Fibroblast of lung (primary cell): ENCODE results near the gene SCD5. TPM values are rescaled to one million over a fixed set of nuclear protein-coding genes. Genes with fewer than 3 reads are reported as not detected.

ENCODE experiments used
- DNase-seq, 2 donors: peaks; one replicate each; pipeline versions ENCODE4 v3.0.0 to v3.0.0-alpha.2; 2010; ENCODE audit warnings: low read depth in 2 of 2
- H2AFZ ChIP-seq: 2 replicates; pipeline ENCODE4 v1.5.1; 2012; ENCODE audit warnings: low read length, control low read depth, inconsistent platforms
- H3K27ac ChIP-seq: 2 replicates; pipeline ENCODE4 v1.5.1; 2011; ENCODE audit warnings: low read length, control low read depth; ENCODE audit not compliant: insufficient read depth
- H3K27me3 ChIP-seq: 2 replicates; pipeline ENCODE4 v1.5.1; 2011; ENCODE audit warnings: mild to moderate bottlenecking, low read length; ENCODE audit not compliant: control insufficient read depth, insufficient read depth
- H3K36me3 ChIP-seq: 2 replicates; pipeline ENCODE4 v1.5.1; 2011; ENCODE audit warnings: low read length; ENCODE audit not compliant: control insufficient read depth, insufficient read depth
- H3K4me1 ChIP-seq: 2 replicates; pipeline ENCODE4 v1.5.1; 2011; ENCODE audit warnings: low read length; ENCODE audit not compliant: control insufficient read depth, insufficient read depth; ENCODE audit errors: extremely low read depth
- H3K4me2 ChIP-seq: 2 replicates; pipeline ENCODE4 v1.5.1; 2011; ENCODE audit warnings: low read length, control low read depth; ENCODE audit not compliant: insufficient read depth; ENCODE audit errors: extremely low read depth
- H3K4me3 ChIP-seq, 4 experiments: fragments of 200-600 bp in 1 of 4; sonication (generic) in 1 of 4; replicated peaks in 1 of 4; 2 replicates each; pipeline ENCODE4 v1.5.1; 2011 to 2016; ENCODE audit warnings: low read length in 4 of 4, low read depth in 3 of 4, mild to moderate bottlenecking in 3 of 4, control low read depth in 2 of 4, inconsistent platforms in 1 of 4, mixed read lengths in 1 of 4; ENCODE audit not compliant: insufficient read depth in 1 of 4; ENCODE audit errors: control extremely low read depth in 1 of 4
- H3K79me2 ChIP-seq: 2 replicates; pipeline ENCODE4 v1.5.1; 2012; ENCODE audit warnings: mild to moderate bottlenecking, low read length, inconsistent platforms; ENCODE audit not compliant: control insufficient read depth, insufficient read depth
- H3K9ac ChIP-seq: 2 replicates; pipeline ENCODE4 v1.5.1; 2011; ENCODE audit warnings: mild to moderate bottlenecking, low read length, control low read depth; ENCODE audit not compliant: insufficient read depth
- H3K9me3 ChIP-seq: 2 replicates; pipeline ENCODE4 v1.5.1; 2012; ENCODE audit warnings: low read depth, low read length; ENCODE audit not compliant: control insufficient read depth, insufficient read depth
- H4K20me1 ChIP-seq: 2 replicates; pipeline ENCODE4 v1.5.1; 2011; ENCODE audit warnings: low read length; ENCODE audit not compliant: control insufficient read depth, insufficient read depth; ENCODE audit errors: extremely low read depth
- CTCF ChIP-seq, 2 donors: IDR thresholded peaks in 1 of 2; conservative IDR thresholded peaks in 1 of 2; 1 replicate in 1 of 2; 2 replicates in 1 of 2; pipeline ENCODE4 v1.5.1; 2011 to 2012; ENCODE audit warnings: low read length in 2 of 2, control low read depth in 1 of 2, inconsistent platforms in 1 of 2, low read depth in 1 of 2, mild to moderate bottlenecking in 1 of 2
- EZH2 ChIP-seq: IDR thresholded peaks from 2 replicates; pipeline ENCODE4 v1.5.1; 2012; ENCODE audit warnings: low read length, control low read depth, mild to moderate bottlenecking; ENCODE audit errors: missing control alignments
- polyA plus RNA-seq, 2 donors: library from polyadenylated mRNA; depleted of rRNA in 1 of 2; stranded (reverse) in 1 of 2; unstranded in 1 of 2; fragments of >200 nt; gene quantifications; 2 replicates each; pipeline ENCODE4 v1.2.1, GENCODE V29; 2011 to 2012; ENCODE audit warnings: missing spikeins in 1 of 2
- total RNA-seq: library from RNA; depleted of rRNA; stranded (reverse); fragments of >200 nt; gene quantifications from 2 replicates; pipeline ENCODE4 v1.2.1, GENCODE V29; 2014

SCD5 gene
- total and polyA plus RNA-seq, 2 donors (not counting 1 experiment from before 2014, with no cell fraction given), result 4.9 to 11.4 TPM

GRCh38 chr4:82780170-82780751, 18.3 kb downstream of the SCD5 start:
- no peaks in the 10 kb centered on the region for H3K36me3 ChIP-seq
- no peaks in the 10 kb centered on the region for H3K9me3 ChIP-seq
- no peak overlapping the region for H2AFZ ChIP-seq
- no peaks in the 10 kb centered on the region for H4K20me1 ChIP-seq
- H3K27me3 ChIP-seq, result no peaks in the 10 kb centered on the region
- no peak overlapping the region for H3K4me3 ChIP-seq
- no peak overlapping the region for H3K27ac ChIP-seq
- no peaks in the 10 kb centered on the region for H3K79me2 ChIP-seq
- no peak for DNase-seq
- no peak overlapping the region for H3K9ac ChIP-seq
- TF ChIP-seq CTCF (conservative IDR thresholded peaks at IDR 0.05 in 1 of 2, IDR thresholded peaks at IDR 0.05 in 1 of 2; ENCODE audit: low read depth in 1 of 2, low read length in 2 of 2) (no peak), EZH2 (no peak)
- H3K4me2 ChIP-seq, result no peak overlapping the region
- H3K4me1 ChIP-seq, result peaks cover 4% of the 10 kb centered on the region

- no peaks in the 10 kb centered on the region for H3K79me2 ChIP-seq
- peak in 1 of 2 donors; percentile 75 for DNase-seq
Observed at GRCh38 chr4:82779032-82779431, 19.6 kb downstream of the SCD5 start.

GRCh38 chr4:82777857-82778525, 20.6 kb downstream of the SCD5 start:
- no peak for TF ChIP-seq EZH2
- TF ChIP-seq CTCF (conservative IDR thresholded peaks at IDR 0.05 in 1 of 2, IDR thresholded peaks at IDR 0.05 in 1 of 2; ENCODE audit: low read depth in 1 of 2, low read length in 2 of 2), result no peak
- H3K79me2 ChIP-seq, result no peaks in the 10 kb centered on the region
- no peaks in the 10 kb centered on the region for H4K20me1 ChIP-seq
- no peak overlapping the region for H3K9ac ChIP-seq
- no peaks in the 10 kb centered on the region for H3K9me3 ChIP-seq
- no peaks in the 10 kb centered on the region for H3K27me3 ChIP-seq
- H3K4me2 ChIP-seq, result no peak overlapping the region
- H3K36me3 ChIP-seq, result no peaks in the 10 kb centered on the region
- no peak overlapping the region for H3K27ac ChIP-seq
- no peak overlapping the region for H2AFZ ChIP-seq
- no peak for DNase-seq
- no peak overlapping the region for H3K4me3 ChIP-seq
- H3K4me1 ChIP-seq, result no peaks in the 10 kb centered on the region

More at GRCh38 chr4:82779032-82779431, 19.6 kb downstream of the SCD5 start:
- no peaks in the 10 kb centered on the region for H3K4me1 ChIP-seq
- no peak overlapping the region for H3K9ac ChIP-seq
- no peaks in the 10 kb centered on the region for H3K9me3 ChIP-seq
- H2AFZ ChIP-seq, result no peak overlapping the region
- H3K4me3 ChIP-seq, result no peak overlapping the region
- TF ChIP-seq CTCF (conservative IDR thresholded peaks at IDR 0.05 in 1 of 2, IDR thresholded peaks at IDR 0.05 in 1 of 2; ENCODE audit: low read depth in 1 of 2, low read length in 2 of 2), result no peak
- TF ChIP-seq EZH2, result no peak
- no peak overlapping the region for H3K27ac ChIP-seq
- no peak overlapping the region for H3K4me2 ChIP-seq
- H3K27me3 ChIP-seq, result no peaks in the 10 kb centered on the region
- H3K36me3 ChIP-seq, result no peaks in the 10 kb centered on the region
- H4K20me1 ChIP-seq, result no peaks in the 10 kb centered on the region
